ENCODE results near the gene LRTM2.

- no peak for TF ChIP-seq EP300 (IDR thresholded peaks at IDR 0.05)
- TF ChIP-seq POLR2AphosphoS5 (IDR thresholded peaks at IDR 0.05), result no peak
- no peak for TF ChIP-seq CTCF (IDR thresholded peaks at IDR 0.05)
- no peak for TF ChIP-seq POLR2A (IDR thresholded peaks at IDR 0.05)
These were observed 5.3 kb upstream of the LRTM2 start for GRCh38 chr12:1815108-1815507.

Measured in gastroesophageal sphincter (tissue), 3 donors.